Coronary artery (tissue), 2 donors: Measurements from ENCODE around the gene CHPF2.

Experiments
- DNase-seq: peaks from one replicate; pipeline ENCODE4 v3.0.0-alpha.2; 2017; ENCODE audit warnings: low spot score
- H3K27ac ChIP-seq, 2 donors: fragments of 200-600 bp; sonication (generic); one replicate each; pipeline ENCODE4 v1.5.1; 2016 to 2019
- H3K4me3 ChIP-seq: fragments of 200-600 bp; sonication (generic); 2 replicates; pipeline ENCODE4 v1.5.1; 2016; ENCODE audit warnings: mild to moderate bottlenecking, moderate library complexity
- TF ChIP-seq, protein P1 (sequence below): fragments of 200-600 bp; sonication (generic); IDR thresholded peaks from one replicate; pipeline ENCODE4 v1.5.1; 2019; ENCODE audit warnings: antibody characterized with exemption

The CHPF2 gene

DNA sequence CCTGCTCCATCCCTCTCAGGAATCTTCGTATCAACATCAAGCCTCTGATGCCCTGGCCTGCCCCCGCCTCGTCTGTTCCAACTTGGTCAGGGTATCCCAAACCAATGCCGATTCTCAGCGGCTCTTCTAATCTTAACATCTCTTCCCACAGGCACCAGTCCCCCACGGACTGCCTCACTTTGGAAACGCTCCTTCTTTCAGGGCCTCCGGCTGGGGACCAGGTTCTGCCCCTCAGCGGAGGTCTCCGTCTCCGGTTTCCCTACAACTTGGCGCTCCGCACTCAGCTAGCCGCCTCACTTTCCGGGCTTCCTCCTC lies 5.8 kb upstream of the CHPF2 start:
- peak overlapping the region; percentile 82 for H3K4me3 ChIP-seq
- DNase-seq: no peak
- peak overlapping the region in 1 of 2 donors; percentile 85 for H3K27ac ChIP-seq
- TF ChIP-seq, protein P1, sequence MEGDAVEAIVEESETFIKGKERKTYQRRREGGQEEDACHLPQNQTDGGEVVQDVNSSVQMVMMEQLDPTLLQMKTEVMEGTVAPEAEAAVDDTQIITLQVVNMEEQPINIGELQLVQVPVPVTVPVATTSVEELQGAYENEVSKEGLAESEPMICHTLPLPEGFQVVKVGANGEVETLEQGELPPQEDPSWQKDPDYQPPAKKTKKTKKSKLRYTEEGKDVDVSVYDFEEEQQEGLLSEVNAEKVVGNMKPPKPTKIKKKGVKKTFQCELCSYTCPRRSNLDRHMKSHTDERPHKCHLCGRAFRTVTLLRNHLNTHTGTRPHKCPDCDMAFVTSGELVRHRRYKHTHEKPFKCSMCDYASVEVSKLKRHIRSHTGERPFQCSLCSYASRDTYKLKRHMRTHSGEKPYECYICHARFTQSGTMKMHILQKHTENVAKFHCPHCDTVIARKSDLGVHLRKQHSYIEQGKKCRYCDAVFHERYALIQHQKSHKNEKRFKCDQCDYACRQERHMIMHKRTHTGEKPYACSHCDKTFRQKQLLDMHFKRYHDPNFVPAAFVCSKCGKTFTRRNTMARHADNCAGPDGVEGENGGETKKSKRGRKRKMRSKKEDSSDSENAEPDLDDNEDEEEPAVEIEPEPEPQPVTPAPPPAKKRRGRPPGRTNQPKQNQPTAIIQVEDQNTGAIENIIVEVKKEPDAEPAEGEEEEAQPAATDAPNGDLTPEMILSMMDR: no peak

- Histone ChIP-seq H3K4me3 (peak within 1 kb of the TSS; percentile 82), H3K27ac (peak within 1 kb of the TSS; percentile 62 to 85)
- TF ChIP-seq, protein P1: no peak
- DNase-seq: peak; percentile 100
These were observed 5.2 kb upstream of the CHPF2 start, which contains the start of gene ABCF2 for GRCh38 chr7:151226875-151227782. TSS of gene ABCF2 (minus strand) at chr7:151227205. CDS start at chr7:151226458, 747 bp downstream.

DNA sequence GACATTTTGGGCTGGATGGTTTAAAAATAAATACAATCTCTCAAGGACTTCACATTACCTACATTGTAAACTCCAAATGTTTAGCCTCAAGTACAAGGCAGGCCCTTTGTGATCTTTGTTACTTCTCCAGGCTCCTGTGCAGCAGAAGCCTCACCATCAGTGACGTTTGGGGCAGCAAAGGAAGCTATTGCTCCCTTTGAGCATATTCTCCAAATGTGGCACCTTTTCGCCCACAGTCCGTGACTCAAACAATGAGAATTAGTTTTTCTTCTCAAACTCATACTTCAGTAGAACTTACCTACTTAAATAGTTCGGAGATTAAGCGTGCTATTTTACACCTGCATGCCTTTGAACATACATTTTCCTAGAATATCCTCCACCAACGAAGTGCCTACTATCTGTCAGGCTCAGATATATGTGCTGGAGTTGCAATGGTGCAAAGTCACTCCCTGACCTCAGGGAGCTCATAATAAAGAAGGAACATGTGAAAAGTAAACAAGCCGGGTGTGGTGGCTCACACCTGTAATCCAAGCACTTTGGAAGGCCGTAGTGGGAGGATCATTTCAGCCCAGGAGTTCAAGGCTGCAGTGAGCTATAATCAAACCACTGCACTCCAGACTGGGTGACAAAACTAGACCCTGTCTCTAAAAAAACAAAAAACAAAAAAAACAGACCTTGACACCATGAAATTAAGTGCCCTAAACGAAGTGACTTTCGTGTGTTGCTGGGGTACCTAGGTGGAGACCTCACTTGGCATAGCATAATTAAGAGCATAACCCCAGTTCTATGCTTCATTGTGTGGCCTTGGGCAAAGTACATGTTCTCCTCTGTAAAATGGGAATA lies 4.0 kb upstream of the CHPF2 start:
- H3K4me3 ChIP-seq: peak overlapping the region; percentile 82
- TF ChIP-seq, protein P1: no peak
- no peak for DNase-seq
- peak overlapping the region; percentile 62 to 85 for H3K27ac ChIP-seq

GRCh38 chr7:151229249-151229648 lies 3.0 kb upstream of the CHPF2 start:
- no peak for DNase-seq
- Histone ChIP-seq H3K27ac (no peak overlapping the region), H3K4me3 (no peak overlapping the region)
- TF ChIP-seq, protein P1: no peak

GRCh38 chr7:151231080-151231479 lies 1.2 kb upstream of the CHPF2 start:
- DNase-seq: no peak
- Histone ChIP-seq H3K27ac (no peak overlapping the region), H3K4me3 (no peak overlapping the region)
- TF ChIP-seq, protein P1: no peak

DNA sequence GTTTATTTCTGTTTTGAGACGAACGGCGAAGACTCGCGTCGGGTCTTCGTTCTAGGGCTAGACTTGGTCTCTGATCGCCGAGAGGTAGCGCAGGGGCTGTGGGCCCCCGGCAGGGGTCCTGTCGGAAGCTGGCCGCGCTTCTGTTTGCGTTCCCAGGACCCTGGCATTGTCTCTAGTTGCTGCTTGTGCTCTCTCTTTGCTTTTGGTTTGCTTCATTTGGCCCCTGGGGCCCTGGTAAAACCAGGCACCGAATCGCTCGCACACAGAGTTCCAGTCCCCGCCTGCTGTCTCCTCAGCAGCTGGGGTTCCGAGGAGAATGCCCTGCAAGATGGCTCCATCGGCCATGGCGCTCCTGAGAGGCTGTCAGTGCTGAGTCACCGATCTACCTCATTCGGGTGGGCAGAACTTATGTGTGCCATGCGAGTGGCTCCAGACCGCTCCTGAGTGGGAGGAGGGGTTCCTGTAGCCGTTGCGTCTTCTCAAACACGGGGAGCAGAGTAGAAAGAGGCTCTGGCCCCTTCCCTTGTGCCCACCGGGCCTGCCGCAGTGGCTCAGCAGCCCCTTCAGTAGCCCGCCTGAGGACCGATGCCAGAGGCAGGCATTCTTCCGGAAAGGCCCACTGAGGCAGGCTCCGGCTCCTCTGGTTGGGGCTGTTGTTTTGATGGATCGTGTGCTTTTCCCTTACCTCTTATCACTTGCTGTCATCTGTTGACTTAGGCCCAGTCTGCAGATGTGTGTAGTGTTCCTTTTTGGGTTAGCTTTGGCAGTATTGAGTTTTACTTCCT lies 826 bp downstream of the CHPF2 start:
- H3K27ac ChIP-seq: peak overlapping the region; percentile 83 to 91
- H3K4me3 ChIP-seq: peak overlapping the region; percentile 94
- TF ChIP-seq, protein P1: no peak
- no peak for DNase-seq
